Measurements from ENCODE around the gene FOXG1.

DNA sequence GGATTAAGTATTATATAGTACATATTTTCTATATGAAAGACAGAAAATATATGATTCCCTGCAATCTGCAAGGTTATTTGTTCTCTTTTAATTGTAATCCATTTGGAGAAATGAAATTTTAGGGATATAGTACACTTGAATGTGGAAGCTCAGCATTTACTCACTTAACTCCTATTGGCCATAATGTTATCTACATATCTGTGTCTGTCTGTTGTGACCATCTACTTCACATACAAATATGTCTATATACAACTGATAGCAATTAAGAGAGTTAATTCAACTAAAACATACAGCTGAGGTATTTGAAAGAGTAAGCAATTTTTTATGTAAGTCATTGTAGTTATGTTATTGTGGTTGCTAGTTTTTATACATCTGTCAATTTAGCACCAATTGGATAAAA is 12.9 kb downstream of the FOXG1 start:
- TF ChIP-seq, protein P1, sequence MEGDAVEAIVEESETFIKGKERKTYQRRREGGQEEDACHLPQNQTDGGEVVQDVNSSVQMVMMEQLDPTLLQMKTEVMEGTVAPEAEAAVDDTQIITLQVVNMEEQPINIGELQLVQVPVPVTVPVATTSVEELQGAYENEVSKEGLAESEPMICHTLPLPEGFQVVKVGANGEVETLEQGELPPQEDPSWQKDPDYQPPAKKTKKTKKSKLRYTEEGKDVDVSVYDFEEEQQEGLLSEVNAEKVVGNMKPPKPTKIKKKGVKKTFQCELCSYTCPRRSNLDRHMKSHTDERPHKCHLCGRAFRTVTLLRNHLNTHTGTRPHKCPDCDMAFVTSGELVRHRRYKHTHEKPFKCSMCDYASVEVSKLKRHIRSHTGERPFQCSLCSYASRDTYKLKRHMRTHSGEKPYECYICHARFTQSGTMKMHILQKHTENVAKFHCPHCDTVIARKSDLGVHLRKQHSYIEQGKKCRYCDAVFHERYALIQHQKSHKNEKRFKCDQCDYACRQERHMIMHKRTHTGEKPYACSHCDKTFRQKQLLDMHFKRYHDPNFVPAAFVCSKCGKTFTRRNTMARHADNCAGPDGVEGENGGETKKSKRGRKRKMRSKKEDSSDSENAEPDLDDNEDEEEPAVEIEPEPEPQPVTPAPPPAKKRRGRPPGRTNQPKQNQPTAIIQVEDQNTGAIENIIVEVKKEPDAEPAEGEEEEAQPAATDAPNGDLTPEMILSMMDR (IDR thresholded peaks at IDR 0.05), result no peak
- no peak for TF ChIP-seq EP300 (IDR thresholded peaks at IDR 0.05)
- TF ChIP-seq POLR2A (IDR thresholded peaks at IDR 0.05), result no peak
